AG04449 (cell line): Measurements from ENCODE around the gene FOSL2.

Experiments
- CTCF ChIA-PET: fragments of 350-600 bp; formaldehyde crosslinking; extraction: SDS; loops from one replicate; lab custom pipeline; 2021; ENCODE audit warnings: antibody characterized with exemption; lab: Yijun Ruan, JAX
- POLR2A ChIA-PET: fragments of 400-600, 350-600 bp; formaldehyde crosslinking; extraction: SDS; loops from one replicate; lab custom pipeline; 2020; ENCODE audit warnings: antibody characterized with exemption, inconsistent platforms; lab: Yijun Ruan, JAX
- DNase-seq: peaks from one replicate; pipeline ENCODE4 v3.0.0-alpha.2; 2010; ENCODE audit warnings: low read depth, low spot score
- H3K4me3 ChIP-seq: 2 replicates; pipeline ENCODE4 v1.5.1; 2011; ENCODE audit warnings: low read depth, mild to moderate bottlenecking, control low read depth, low read length
- TF ChIP-seq, protein P1 (sequence below): IDR thresholded peaks from one replicate; pipeline ENCODE4 v1.5.1; 2011; ENCODE audit warnings: mild to moderate bottlenecking, moderate library complexity, low read length, control low read depth, inconsistent platforms; ENCODE audit not compliant: insufficient read depth; ENCODE audit errors: missing control alignments

Gene FOSL2

DNA sequence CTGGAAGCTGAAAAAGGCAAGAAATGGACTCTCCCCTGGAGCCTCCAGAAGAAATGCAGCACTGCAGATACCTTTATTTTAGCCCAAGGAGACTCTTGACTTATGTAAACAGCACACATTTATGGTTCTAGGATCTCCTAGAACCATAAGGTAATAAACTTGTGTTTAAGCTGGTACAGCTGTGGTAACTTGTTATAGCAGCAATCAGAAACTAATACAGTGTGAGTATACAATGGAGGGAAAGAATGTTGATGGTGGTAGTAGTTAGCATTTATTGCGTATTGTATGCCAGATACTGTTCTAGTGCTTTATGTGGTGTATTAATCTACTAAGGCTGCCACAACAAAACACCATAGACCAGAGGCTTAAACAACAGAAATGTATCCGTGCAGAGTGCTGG is 40.6 kb downstream of the FOSL2 start:
- no peak for DNase-seq
- no peak overlapping the region for H3K4me3 ChIP-seq
- TF ChIP-seq, protein P1, sequence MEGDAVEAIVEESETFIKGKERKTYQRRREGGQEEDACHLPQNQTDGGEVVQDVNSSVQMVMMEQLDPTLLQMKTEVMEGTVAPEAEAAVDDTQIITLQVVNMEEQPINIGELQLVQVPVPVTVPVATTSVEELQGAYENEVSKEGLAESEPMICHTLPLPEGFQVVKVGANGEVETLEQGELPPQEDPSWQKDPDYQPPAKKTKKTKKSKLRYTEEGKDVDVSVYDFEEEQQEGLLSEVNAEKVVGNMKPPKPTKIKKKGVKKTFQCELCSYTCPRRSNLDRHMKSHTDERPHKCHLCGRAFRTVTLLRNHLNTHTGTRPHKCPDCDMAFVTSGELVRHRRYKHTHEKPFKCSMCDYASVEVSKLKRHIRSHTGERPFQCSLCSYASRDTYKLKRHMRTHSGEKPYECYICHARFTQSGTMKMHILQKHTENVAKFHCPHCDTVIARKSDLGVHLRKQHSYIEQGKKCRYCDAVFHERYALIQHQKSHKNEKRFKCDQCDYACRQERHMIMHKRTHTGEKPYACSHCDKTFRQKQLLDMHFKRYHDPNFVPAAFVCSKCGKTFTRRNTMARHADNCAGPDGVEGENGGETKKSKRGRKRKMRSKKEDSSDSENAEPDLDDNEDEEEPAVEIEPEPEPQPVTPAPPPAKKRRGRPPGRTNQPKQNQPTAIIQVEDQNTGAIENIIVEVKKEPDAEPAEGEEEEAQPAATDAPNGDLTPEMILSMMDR, result no peak
- POLR2A ChIA-PET, result no interaction called here
- CTCF ChIA-PET, result no interaction called here

DNA sequence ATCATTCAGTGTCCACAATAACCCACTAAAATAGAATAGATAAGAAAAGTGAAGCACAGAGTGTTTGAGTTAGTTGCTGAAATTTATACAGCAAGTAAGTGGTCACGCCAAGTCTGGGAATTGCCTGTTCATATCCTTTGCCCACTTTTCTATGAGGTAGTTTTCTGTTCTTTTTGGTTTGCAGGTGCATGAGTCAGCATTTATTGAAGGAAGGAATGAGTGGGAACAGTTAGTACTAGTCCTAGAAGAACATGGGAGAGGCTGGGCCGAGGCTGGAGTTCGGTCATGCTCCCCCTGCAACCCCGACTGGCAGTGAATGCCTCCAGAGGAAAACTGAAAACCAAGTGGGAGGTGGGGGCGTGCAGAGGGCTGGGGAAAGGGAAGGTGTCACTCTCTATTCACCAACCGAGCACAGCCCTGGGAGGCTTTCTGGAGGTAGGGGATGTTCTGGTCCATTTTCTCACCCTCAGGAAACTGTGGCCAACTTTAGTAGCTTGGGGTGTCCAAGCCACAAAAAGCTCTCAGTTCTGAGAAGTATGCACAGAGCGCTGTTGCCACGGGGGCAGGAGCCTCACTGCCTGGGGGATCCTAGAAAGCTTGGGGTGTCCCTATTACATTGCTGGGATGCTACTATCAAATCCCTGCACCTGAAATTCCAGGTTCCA is 41.4 kb downstream of the FOSL2 start:
- ChIA-PET CTCF (interaction anchor here (1.2 to 1.9 kb wide), 2 partner anchors 10 to 711 kb away, joined by 3 to 8 read pairs; no protein-coding TSS in a partner anchor), POLR2A (no interaction called here)
- DNase-seq, result no peak
- TF ChIP-seq, protein P1, result no peak
- H3K4me3 ChIP-seq, result no peak overlapping the region

DNA sequence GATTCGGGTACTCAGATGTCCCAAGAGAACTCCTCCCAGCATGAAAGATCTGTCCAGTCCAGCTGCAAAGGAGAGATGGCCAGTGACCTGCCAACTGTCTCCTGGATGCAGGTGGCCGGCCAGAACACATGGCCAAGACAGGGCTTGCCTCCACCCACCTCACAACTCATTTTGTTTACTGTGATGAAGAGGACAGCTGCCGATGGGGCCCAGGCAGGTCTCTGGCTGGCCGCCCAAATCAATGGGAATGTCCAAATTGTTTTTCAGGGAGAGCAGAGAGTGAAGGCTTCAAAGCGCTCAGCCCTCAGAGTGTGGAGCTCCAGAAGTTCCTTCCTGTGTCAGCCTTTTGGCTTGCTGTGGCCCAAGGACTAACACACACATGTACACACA is 41.9 kb downstream of the FOSL2 start:
- TF ChIP-seq, protein P1, result no peak
- POLR2A ChIA-PET, result no interaction called here
- CTCF ChIA-PET, result interaction anchor here (1.2 to 1.9 kb wide), 2 partner anchors 9 to 712 kb away, joined by 3 to 8 read pairs; no protein-coding TSS in a partner anchor
- no peak for DNase-seq
- H3K4me3 ChIP-seq, result no peak overlapping the region

DNA sequence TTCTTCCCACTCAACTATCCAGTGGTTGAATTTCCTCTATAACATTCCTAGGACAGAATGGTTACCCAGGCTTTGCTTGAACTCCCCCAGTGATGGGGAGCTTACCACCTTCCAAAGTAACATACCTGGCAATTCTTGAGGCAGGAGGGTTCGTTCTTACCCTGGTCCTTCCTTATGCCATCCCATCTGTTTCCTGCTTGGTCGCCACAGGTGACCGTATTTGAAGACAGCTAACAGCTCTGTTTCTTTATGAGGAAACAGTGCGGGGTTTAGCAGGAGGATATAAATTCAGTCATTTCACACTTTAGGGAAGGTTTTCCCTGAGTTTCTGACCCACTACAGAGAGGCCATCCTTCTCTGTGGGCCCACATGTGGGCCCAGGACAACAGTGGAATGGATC is 42.6 kb downstream of the FOSL2 start:
- ChIA-PET POLR2A (no interaction called here), CTCF (interaction anchor here (1.9 kb wide), 1 partner anchor 9 kb away, joined by 8 read pairs; no protein-coding TSS in a partner anchor)
- TF ChIP-seq, protein P1, result no peak
- no peak for DNase-seq
- no peak overlapping the region for H3K4me3 ChIP-seq

DNA sequence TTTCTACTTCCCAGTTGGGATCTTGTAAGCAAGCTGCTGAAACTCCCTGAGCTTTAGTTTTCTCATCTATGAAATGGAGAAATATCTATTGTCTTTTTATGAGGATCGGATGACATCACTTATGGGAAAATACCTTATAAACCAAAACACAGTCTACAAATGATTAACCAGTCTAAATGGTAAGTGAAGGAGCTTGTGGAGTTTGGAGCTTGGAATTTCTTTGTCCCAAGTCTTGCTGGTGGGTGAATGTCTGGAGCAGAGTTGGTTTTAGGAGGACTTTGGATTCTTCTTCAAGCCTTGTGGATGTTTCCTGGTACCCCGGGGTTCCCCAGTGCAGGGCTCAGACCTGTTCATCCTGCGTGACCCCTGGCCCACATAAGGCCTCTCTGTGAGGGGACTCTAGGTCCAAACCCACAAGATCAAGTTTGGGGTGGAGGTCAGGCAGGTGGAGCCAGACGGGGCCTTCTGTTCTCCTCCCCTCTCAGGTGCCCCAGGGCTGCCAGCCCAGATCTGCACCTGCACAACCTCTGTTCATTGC is 43.2 kb downstream of the FOSL2 start:
- ChIA-PET CTCF (interaction anchor here (1.5 kb wide), 1 partner anchor 713 kb away, joined by 3 read pairs; no protein-coding TSS in a partner anchor), POLR2A (no interaction called here)
- TF ChIP-seq, protein P1, result no peak
- DNase-seq, result no peak
- H3K4me3 ChIP-seq, result no peak overlapping the region

DNA sequence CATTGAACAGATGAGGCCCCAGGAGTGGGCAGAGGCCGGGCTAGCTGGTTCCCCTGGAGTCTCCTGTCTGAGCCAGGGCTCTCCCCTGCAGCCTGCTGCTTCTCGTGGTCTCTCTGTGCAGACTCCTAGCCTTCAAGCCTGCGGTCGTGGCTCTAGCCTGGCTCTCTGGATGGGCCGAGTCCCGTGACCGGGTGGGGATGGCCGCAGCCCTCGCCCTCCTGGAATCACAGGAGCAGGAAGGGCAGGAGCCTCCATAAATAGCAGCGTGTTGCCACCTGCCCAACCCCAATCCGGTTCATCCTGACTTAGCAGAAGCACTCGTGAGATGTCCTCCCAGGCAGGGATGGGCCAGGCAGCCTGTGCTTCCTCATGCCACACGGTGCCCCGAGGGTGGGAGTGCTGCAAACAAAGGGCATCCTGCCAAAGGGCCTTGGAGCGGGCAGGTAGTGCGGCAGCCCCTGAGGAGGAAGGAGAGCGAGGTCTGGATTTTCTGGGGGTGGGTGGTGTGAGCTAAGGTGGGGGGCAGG is 43.9 kb downstream of the FOSL2 start:
- H3K4me3 ChIP-seq, result no peak overlapping the region
- no peak for DNase-seq
- POLR2A ChIA-PET, result no interaction called here
- TF ChIP-seq, protein P1, result no peak
- CTCF ChIA-PET, result interaction anchor here (1.0 to 1.5 kb wide), 3 partner anchors 17 to 753 kb away, joined by 3 to 4 read pairs (median 4); no protein-coding TSS in a partner anchor
